Spinal cord (tissue), 10 donors: ENCODE data around the gene GPR107. TPM values are rescaled to one million over a fixed set of nuclear protein-coding genes. Genes with fewer than 3 reads are reported as not detected.
"Not testable (repeated sequence)": the region's sequence is repeated elsewhere in the genome, so short reads cannot be mapped to it uniquely, and the experiment has no call there.

ENCODE experiments used
- DNase-seq, 6 donors: peaks; one replicate each; pipeline versions ENCODE4 v3.0.0 to v3.0.0-alpha.2; 2013 to 2015; ENCODE audit warnings: low spot score in 6 of 6, low read depth in 4 of 6
- H3K27ac ChIP-seq: one replicate; pipeline ENCODE4 v1.5.1; 2013; ENCODE audit warnings: low read depth, low read length, control low read depth
- H3K27me3 ChIP-seq: one replicate; pipeline ENCODE4 v1.6.1; 2013; ENCODE audit warnings: low read length; ENCODE audit not compliant: control insufficient read depth, insufficient read depth
- H3K36me3 ChIP-seq: one replicate; pipeline ENCODE4 v1.6.1; 2013; ENCODE audit warnings: low read length; ENCODE audit not compliant: control insufficient read depth, insufficient read depth
- H3K4me1 ChIP-seq: one replicate; pipeline ENCODE4 v1.6.1; 2013; ENCODE audit warnings: low read length; ENCODE audit not compliant: control insufficient read depth, insufficient read depth
- H3K4me3 ChIP-seq: one replicate; pipeline ENCODE4 v1.5.1; 2013; ENCODE audit warnings: low read depth, low read length, control low read depth
- H3K9me3 ChIP-seq: one replicate; pipeline ENCODE4 v1.6.1; 2013; ENCODE audit warnings: low read length; ENCODE audit not compliant: control insufficient read depth, insufficient read depth
- WGBS: methylation state at CpG from one replicate; pipeline ENCODE4 v1.1.5; 2013; ENCODE audit warnings: missing lambda C conversion rate; ENCODE audit not compliant: insufficient coverage; 5-methylcytosine and 5-hydroxymethylcytosine counted together
- polyA plus RNA-seq, 2 donors: library from polyadenylated mRNA; unstranded; fragments of 120-200 nt; gene quantifications; one replicate each; pipeline ENCODE4 v1.2.1, GENCODE V29; 2013; ENCODE audit not compliant: insufficient read length in 2 of 2
- total RNA-seq, 2 donors: library from RNA; depleted of rRNA in 1 of 2; stranded (reverse); fragments of 120-200 nt in 1 of 2; fragments of >200 nt in 1 of 2; gene quantifications; one replicate each; pipeline versions ENCODE4 v1.2.3 to v1.2.4, GENCODE V29; 2013 to 2014
- donor health status: healthy.

GPR107 gene
- total and polyA plus RNA-seq, 4 donors: 24.8 to 46.6 (median 44.2) TPM

GRCh38 chr9:130017076-130017475, 36.6 kb upstream of the GPR107 start:
- H3K36me3 ChIP-seq: no peaks in the 10 kb centered on the region
- DNase-seq: no peak
- H3K9me3 ChIP-seq: no peaks in the 10 kb centered on the region
- WGBS: no CpG with 5 or more reads among the region's 2 CpGs
- peaks cover 14% of the 10 kb centered on the region for H3K4me1 ChIP-seq
- H3K27ac ChIP-seq: no peak overlapping the region
- no peak overlapping the region for H3K4me3 ChIP-seq
- no peaks in the 10 kb centered on the region for H3K27me3 ChIP-seq

GRCh38 chr9:130017510-130017909, 36.2 kb upstream of the GPR107 start:
- H3K9me3 ChIP-seq, H3K27me3 ChIP-seq, H3K4me3 ChIP-seq, DNase-seq, H3K36me3 ChIP-seq, H3K27ac ChIP-seq: not testable (repeated sequence)
- WGBS: 100% methylated on average over 2 of the region's 8 CpGs
- H3K4me1 ChIP-seq: peaks cover 16% of the 10 kb centered on the region

DNA sequence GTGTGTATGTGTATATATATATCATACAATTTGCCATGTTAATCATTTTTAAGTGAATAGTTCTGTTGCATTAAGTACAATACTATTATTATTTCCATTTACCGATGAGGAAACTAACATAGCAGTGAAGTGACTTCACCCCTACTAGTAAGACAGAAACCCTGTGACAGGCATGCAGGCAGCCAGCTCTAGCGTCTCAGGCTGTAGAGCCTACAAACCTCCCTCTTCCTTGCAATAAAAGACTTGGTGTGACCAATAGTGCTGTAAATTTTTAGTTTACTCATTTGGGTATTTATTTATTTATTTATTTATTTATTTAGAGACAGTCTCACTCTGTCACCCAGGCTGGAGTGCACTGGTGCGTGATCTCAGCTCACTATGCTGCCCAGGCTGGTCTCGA, 35.4 kb upstream of the GPR107 start:
- Histone ChIP-seq H3K4me3 (no peak overlapping the region), H3K9me3 (no peaks in the 10 kb centered on the region), H3K36me3 (no peaks in the 10 kb centered on the region), H3K27ac (no peak overlapping the region), H3K27me3 (no peaks in the 10 kb centered on the region), H3K4me1 (peaks cover 20% of the 10 kb centered on the region)
- WGBS: 90% methylated on average over 2 of the region's 4 CpGs
- DNase-seq: no peak

DNA sequence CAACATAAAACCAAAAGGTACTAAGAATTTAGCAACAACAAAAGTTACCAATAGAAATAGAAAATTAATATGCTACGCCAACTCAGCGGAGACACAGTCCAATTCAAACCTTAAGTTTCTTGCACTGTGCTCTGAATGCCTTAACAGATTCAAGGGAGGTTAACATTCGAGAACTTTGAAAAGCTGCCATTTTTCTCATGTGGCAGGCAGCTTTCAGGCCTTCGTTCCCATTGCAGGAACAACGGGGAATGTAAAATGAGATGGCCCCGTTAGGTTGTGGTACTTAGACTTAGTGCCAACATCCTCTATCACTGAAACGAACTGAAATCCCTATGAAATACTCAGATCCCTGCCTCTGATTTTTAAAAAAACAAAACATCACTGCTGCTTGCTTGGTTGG, 33.1 kb upstream of the GPR107 start:
- WGBS: 14% methylated on average over 1 of the region's 7 CpGs
- Histone ChIP-seq H3K36me3 (no peaks in the 10 kb centered on the region), H3K9me3 (no peaks in the 10 kb centered on the region), H3K27ac (peak overlapping the region; percentile 67), H3K4me3 (no peak overlapping the region), H3K4me1 (peaks cover 22% of the 10 kb centered on the region), H3K27me3 (no peaks in the 10 kb centered on the region)
- peak in 2 of 6 donors; percentile 72 to 74 for DNase-seq

DNA sequence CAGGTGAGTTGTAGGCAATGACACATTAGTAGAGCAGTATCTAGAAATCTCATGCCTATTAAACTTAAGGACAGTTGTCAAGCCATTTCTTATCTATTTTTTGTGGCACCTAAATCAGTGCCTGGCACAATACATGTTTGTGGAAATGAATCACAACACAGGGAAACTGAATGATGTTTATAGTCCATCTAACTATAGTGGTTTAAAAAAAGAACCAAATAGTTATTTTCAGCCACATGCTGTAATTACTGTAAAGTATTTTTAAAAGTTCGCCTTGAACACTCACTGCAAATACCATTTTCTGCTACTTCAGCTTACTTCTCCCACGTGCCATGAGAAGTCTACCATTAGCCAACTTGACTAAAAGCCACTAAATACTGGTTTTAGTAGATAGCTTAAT, 32.6 kb upstream of the GPR107 start:
- Histone ChIP-seq H3K4me1 (peaks cover 22% of the 10 kb centered on the region), H3K36me3 (no peaks in the 10 kb centered on the region), H3K9me3 (no peaks in the 10 kb centered on the region), H3K4me3 (no peak overlapping the region), H3K27ac (no peak overlapping the region), H3K27me3 (no peaks in the 10 kb centered on the region)
- no peak for DNase-seq
- no CpG with 5 or more reads among the region's 2 CpGs for WGBS

- not testable (repeated sequence) for DNase-seq, H3K27me3 ChIP-seq, H3K36me3 ChIP-seq, H3K4me3 ChIP-seq, H3K9me3 ChIP-seq, H3K27ac ChIP-seq
- 100% methylated on average over 1 of the region's 3 CpGs for WGBS
- H3K4me1 ChIP-seq: peaks cover 22% of the 10 kb centered on the region
Measured at GRCh38 chr9:130021842-130022241, 31.9 kb upstream of the GPR107 start.

DNA sequence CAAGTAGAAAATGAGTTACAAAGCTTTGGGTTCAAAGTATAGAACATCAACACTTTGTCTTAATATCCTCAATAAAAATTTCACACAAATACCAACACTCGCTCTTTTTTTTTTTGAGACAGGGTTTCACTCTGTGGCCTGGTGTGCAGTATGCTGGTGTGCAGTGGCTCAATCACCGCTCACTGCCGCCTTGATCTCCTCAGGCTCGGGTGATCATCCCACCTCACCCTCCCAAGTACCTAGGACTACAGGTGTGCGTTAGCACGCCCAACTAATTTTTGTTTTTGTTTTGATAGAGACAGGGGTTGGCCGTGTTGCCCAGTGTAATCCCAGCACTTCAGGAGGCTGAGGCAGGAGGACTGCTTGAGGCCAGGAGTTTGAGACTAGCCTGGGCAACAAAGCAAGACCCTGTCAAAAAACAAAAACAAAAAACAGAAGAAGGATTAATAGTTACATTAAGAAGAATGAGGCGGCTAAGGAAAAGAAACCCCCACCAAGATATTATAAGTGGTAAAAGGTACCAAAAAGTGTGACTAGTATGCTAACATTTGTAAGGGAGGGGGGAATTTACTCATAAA, 31.1 kb upstream of the GPR107 start:
- no peak overlapping the region for H3K27ac ChIP-seq
- no peak for DNase-seq
- WGBS: 100% methylated on average over 4 of the region's 8 CpGs

DNA sequence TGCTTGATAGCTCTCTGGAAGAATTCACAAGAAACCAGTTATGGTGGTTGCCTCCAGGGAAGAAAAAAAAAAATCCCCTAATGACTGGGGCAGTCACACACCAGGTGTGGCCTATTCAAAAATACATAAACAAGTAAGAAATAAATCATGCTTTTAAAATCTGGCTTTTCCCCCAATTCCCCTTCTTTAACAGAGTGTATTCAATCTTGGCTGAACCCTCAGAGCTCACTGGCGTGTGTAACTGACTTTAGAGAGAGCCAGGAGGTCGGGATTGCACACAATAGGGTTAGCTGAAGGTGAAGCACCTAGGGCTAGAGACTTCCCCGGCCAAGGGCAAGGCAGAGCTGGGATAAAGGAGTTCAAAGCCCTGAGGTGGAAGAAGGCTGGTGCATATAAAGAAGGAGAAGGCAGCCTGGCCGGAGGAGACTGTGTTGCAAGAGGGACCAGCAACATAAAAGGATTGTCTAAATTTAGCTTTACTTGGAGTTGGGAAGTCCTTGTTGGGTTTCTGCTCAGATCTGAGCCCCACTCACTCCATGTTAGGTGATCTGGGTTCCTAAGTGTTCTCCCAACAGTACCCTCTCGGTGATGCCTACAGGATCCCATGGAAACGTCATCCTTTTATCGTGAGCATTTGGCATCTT, 30.4 kb upstream of the GPR107 start:
- 41% methylated on average over 6 of the region's 7 CpGs for WGBS
- Histone ChIP-seq H3K27ac (no peak overlapping the region), H3K4me1 (peaks cover 22% of the 10 kb centered on the region)

More for the DNA sequence above, 31.1 kb upstream of the GPR107 start:
- Histone ChIP-seq H3K27me3 (no peaks in the 10 kb centered on the region), H3K4me3 (no peak overlapping the region), H3K36me3 (no peaks in the 10 kb centered on the region), H3K9me3 (no peaks in the 10 kb centered on the region), H3K4me1 (peaks cover 22% of the 10 kb centered on the region)

DNA sequence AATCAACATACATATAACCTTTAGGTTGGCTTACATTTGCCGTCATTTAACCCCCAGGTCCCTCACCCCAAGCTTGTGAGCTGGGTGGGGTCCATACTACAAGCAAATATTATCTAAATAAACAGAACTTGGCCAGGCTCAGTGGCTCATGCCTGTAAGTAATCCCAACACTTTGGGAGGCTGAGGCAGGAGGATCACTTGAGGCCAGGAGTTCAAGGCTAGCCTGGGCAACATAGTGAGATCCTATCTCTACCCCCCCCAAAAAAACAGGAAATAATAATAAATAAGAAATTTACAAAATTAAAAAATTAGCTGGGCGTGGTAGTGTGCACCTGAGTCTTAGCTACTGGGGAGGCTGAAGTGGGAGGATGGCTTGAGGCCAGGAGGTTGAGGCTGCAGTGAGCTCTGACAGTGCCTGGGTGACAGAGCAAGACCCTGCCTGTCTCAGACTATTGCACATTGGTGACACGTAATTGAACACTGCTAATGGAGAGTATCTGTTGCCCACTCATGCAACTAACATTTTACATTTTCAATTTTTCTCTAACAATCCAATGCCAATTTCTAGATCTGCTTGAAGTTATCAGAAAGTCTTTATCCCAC, 29.6 kb upstream of the GPR107 start:
- Histone ChIP-seq H3K9me3 (no peaks in the 10 kb centered on the region), H3K36me3 (no peaks in the 10 kb centered on the region), H3K27me3 (no peaks in the 10 kb centered on the region), H3K4me3 (no peak overlapping the region), H3K4me1 (peaks cover 19% of the 10 kb centered on the region), H3K27ac (no peak overlapping the region)
- DNase-seq: no peak
- 100% methylated on average over 2 of the region's 3 CpGs for WGBS

More for the DNA sequence above, 30.4 kb upstream of the GPR107 start:
- no peaks in the 10 kb centered on the region for H3K27me3 ChIP-seq
- no peaks in the 10 kb centered on the region for H3K36me3 ChIP-seq
- no peak overlapping the region for H3K4me3 ChIP-seq
- no peaks in the 10 kb centered on the region for H3K9me3 ChIP-seq
- DNase-seq: no peak

DNA sequence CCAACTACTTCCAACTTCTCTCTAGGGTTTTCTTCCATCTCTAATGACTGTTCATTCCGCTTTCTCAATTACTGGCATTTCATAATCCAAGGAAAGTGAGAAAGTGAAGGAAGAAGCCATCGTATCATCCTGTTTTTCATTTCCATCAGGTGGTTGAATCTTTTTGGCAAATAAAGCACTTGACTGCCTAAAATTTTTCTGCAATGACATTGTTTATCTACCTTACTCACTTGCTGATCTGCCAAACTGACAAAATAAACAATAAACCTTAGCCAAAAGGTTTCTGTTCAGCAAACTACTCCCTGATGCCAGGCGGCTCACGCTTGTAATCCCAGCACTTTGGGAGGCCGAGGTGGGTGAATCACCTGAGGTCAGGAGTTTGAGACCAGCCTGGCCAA, 29.1 kb upstream of the GPR107 start:
- Histone ChIP-seq H3K27ac (no peak overlapping the region), H3K4me3 (no peak overlapping the region), H3K4me1 (peaks cover 18% of the 10 kb centered on the region), H3K27me3 (no peaks in the 10 kb centered on the region), H3K36me3 (no peaks in the 10 kb centered on the region), H3K9me3 (no peaks in the 10 kb centered on the region)
- DNase-seq: no peak
- no CpG with 5 or more reads among the region's 5 CpGs for WGBS
